ENCODE measurements around the gene RIPPLY3.
A peak's percentile ranks its signal among the peaks of the same experiment; 100 is the strongest.

RIPPLY3 gene

DNA sequence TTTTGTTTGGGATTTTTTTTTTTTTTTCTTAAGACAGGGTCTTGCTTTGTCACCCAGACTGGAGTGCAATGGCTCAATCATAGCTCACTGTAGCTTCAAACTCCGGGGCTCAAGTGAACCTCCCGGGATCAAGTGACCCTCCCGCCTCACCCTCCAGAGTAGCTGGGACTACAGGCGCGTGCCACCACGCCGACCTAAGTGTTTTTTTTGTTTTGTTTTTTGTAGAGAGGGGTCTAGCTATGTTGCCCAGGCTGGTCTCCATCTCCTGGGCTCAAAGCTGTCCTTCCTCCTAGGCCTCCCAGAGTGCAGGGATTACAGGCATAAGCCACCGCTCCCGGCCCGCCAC lies 40.8 kb upstream of the RIPPLY3 start (continued):
- TF ChIP-seq ZBTB10 (tag by site-specific recombination; IDR thresholded peaks at IDR 0.05), result peak; percentile 59; the same call in 1 of the 2 replicates
- no peak; the same call in 1 of the 2 replicates for TF ChIP-seq ZNF692 (tag by site-specific recombination; IDR thresholded peaks at IDR 0.05)
- TF ChIP-seq ZNF585B (tag by site-specific recombination; IDR thresholded peaks at IDR 0.05), result no peak
- 0 out of 2 replicates have a peak, but pooled peaks have one; percentile 13 for TF ChIP-seq GFI1B (tag by site-specific recombination; IDR thresholded peaks at IDR 0.05)
- no peak for TF ChIP-seq ZBTB49 (tag by site-specific recombination; IDR thresholded peaks at IDR 0.05; ENCODE audit: low read depth)
- no peak for TF ChIP-seq SP2 (tag by site-specific recombination; IDR thresholded peaks at IDR 0.05)
- TF ChIP-seq, protein P1, sequence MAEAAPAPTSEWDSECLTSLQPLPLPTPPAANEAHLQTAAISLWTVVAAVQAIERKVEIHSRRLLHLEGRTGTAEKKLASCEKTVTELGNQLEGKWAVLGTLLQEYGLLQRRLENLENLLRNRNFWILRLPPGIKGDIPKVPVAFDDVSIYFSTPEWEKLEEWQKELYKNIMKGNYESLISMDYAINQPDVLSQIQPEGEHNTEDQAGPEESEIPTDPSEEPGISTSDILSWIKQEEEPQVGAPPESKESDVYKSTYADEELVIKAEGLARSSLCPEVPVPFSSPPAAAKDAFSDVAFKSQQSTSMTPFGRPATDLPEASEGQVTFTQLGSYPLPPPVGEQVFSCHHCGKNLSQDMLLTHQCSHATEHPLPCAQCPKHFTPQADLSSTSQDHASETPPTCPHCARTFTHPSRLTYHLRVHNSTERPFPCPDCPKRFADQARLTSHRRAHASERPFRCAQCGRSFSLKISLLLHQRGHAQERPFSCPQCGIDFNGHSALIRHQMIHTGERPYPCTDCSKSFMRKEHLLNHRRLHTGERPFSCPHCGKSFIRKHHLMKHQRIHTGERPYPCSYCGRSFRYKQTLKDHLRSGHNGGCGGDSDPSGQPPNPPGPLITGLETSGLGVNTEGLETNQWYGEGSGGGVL (tag by site-specific recombination; IDR thresholded peaks at IDR 0.05), result no peak
- TF ChIP-seq ZSCAN16 (tag by site-specific recombination; IDR thresholded peaks at IDR 0.05), result no peak
- TF ChIP-seq RBAK (tag by site-specific recombination; IDR thresholded peaks at IDR 0.05), result no peak; the same call in 1 of the 2 replicates
- no peak for TF ChIP-seq ZNF521 (tag by site-specific recombination; IDR thresholded peaks at IDR 0.05)
- TF ChIP-seq ZNF132 (tag by site-specific recombination; IDR thresholded peaks at IDR 0.05; ENCODE audit: borderline replicate concordance), result no peak
- TF ChIP-seq, protein P2, sequence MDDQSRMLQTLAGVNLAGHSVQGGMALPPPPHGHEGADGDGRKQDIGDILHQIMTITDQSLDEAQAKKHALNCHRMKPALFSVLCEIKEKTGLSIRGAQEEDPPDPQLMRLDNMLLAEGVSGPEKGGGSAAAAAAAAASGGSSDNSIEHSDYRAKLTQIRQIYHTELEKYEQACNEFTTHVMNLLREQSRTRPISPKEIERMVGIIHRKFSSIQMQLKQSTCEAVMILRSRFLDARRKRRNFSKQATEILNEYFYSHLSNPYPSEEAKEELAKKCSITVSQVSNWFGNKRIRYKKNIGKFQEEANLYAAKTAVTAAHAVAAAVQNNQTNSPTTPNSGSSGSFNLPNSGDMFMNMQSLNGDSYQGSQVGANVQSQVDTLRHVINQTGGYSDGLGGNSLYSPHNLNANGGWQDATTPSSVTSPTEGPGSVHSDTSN (CRISPR knock-in tag; IDR thresholded peaks at IDR 0.05), result no peak
- TF ChIP-seq ZBTB21 (tag by site-specific recombination; IDR thresholded peaks at IDR 0.05), result no peak
- TF ChIP-seq BCL6B (tag by site-specific recombination; IDR thresholded peaks at IDR 0.05), result no peak
- TF ChIP-seq ZNF121 (tag by site-specific recombination; IDR thresholded peaks at IDR 0.05), result peak; percentile 100
- no peak for TF ChIP-seq ZBTB20 (tag by site-specific recombination; IDR thresholded peaks at IDR 0.05)
- TF ChIP-seq, protein P3, sequence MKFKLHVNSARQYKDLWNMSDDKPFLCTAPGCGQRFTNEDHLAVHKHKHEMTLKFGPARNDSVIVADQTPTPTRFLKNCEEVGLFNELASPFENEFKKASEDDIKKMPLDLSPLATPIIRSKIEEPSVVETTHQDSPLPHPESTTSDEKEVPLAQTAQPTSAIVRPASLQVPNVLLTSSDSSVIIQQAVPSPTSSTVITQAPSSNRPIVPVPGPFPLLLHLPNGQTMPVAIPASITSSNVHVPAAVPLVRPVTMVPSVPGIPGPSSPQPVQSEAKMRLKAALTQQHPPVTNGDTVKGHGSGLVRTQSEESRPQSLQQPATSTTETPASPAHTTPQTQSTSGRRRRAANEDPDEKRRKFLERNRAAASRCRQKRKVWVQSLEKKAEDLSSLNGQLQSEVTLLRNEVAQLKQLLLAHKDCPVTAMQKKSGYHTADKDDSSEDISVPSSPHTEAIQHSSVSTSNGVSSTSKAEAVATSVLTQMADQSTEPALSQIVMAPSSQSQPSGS (tag by site-specific recombination; IDR thresholded peaks at IDR 0.05; ENCODE audit: low read depth), result 0 out of 2 replicates have a peak, but pooled peaks have one; percentile 1
- TF ChIP-seq ZNF639 (tag by site-specific recombination; IDR thresholded peaks at IDR 0.05), result 0 out of 2 replicates have a peak, but pooled peaks have one; percentile 73
- 0 out of 2 replicates have a peak, but pooled peaks have one; percentile 49 for TF ChIP-seq ZSCAN23 (tag by site-specific recombination; IDR thresholded peaks at IDR 0.05)
- 0 out of 2 replicates have a peak, but pooled peaks have one; percentile 32 for TF ChIP-seq WT1 (tag by site-specific recombination; IDR thresholded peaks at IDR 0.05)
- TF ChIP-seq ZEB2 (tag by site-specific recombination; IDR thresholded peaks at IDR 0.05), result peak; percentile 44
- no peak for TF ChIP-seq ZNF530 (tag by site-specific recombination; IDR thresholded peaks at IDR 0.05; ENCODE audit: low read depth)
- 0 out of 2 replicates have a peak, but pooled peaks have one; percentile 3 for TF ChIP-seq ZNF184 (tag by site-specific recombination; IDR thresholded peaks at IDR 0.05)
- peak; percentile 78 for TF ChIP-seq GLIS1 (tag by site-specific recombination; IDR thresholded peaks at IDR 0.05)

Data from HEK293 (cell line).